HCT116 (cell line): Measurements from ENCODE around the gene PANX2.

Experiments
- CBX3 ChIP-seq: IDR thresholded peaks from 2 replicates; pipeline ENCODE4 v1.6.1; 2012; ENCODE audit warnings: low read depth
- CTCF ChIP-seq, 3 experiments: fragments of 200-600 bp in 1 of 3; sonication (generic) in 1 of 3; IDR thresholded peaks in 2 of 3; conservative IDR thresholded peaks in 1 of 3; 2 replicates each; pipeline ENCODE4 v1.5.1; 2012 to 2017; ENCODE audit warnings: low read depth in 2 of 3, low read length in 2 of 3, antibody characterized with exemption in 1 of 3, borderline replicate concordance in 1 of 3, control low read depth in 1 of 3, mild to moderate bottlenecking in 1 of 3, mixed read lengths in 1 of 3, mixed run types in 1 of 3, moderate library complexity in 1 of 3; ENCODE audit not compliant: insufficient read depth in 1 of 3
- EZH2 ChIP-seq: fragments of 200-600 bp; sonication (generic); IDR thresholded peaks from 2 replicates; pipeline ENCODE4 v1.6.1; 2017; ENCODE audit warnings: antibody characterized with exemption, mixed run types
- JUND ChIP-seq: IDR thresholded peaks from 2 replicates; pipeline ENCODE4 v1.6.1; 2012
- MAX ChIP-seq: IDR thresholded peaks from 2 replicates; pipeline ENCODE4 v1.6.1; 2012
- POLR2A ChIP-seq: IDR thresholded peaks from 2 replicates; pipeline ENCODE4 v1.7.0; 2011; ENCODE audit warnings: borderline replicate concordance; ENCODE audit not compliant: insufficient read depth, insufficient read length; ENCODE audit errors: extremely low read depth
- POLR2AphosphoS5 ChIP-seq: IDR thresholded peaks from 2 replicates; pipeline ENCODE4 v1.6.1; 2011; ENCODE audit warnings: mild to moderate bottlenecking, low read depth, low read length, moderate library complexity
- RAD21 ChIP-seq: IDR thresholded peaks from 2 replicates; pipeline ENCODE4 v1.6.1; 2012; ENCODE audit warnings: low read depth, mild to moderate bottlenecking
- REST ChIP-seq: IDR thresholded peaks from 2 replicates; pipeline ENCODE4 v1.6.1; 2012; ENCODE audit warnings: low read depth
- SP1 ChIP-seq: IDR thresholded peaks from 2 replicates; pipeline ENCODE4 v1.6.1; 2012; ENCODE audit warnings: low read depth
- YY1 ChIP-seq: IDR thresholded peaks from 2 replicates; pipeline ENCODE4 v1.6.1; 2011; ENCODE audit warnings: low read length, low read depth, moderate library complexity, mild to moderate bottlenecking; ENCODE audit not compliant: insufficient replicate concordance; ENCODE audit errors: extremely low read depth
- ZBTB33 ChIP-seq: IDR thresholded peaks from 2 replicates; pipeline ENCODE4 v1.6.1; 2011; ENCODE audit warnings: mild to moderate bottlenecking, low read length, moderate library complexity; ENCODE audit not compliant: insufficient replicate concordance; ENCODE audit errors: extremely low read depth
- ZFX ChIP-seq: fragments of 450-650 bp; IDR thresholded peaks from 2 replicates; pipeline ENCODE4 v1.6.1; 2017
- ZNF274 ChIP-seq: fragments of 200-500 bp; sonication (Bioruptor generic); IDR thresholded peaks from 2 replicates; pipeline ENCODE4 v1.6.1; 2014; ENCODE audit warnings: mild to moderate bottlenecking, low read depth, low read length, inconsistent platforms

GRCh38 chr22:50204571-50204970 is 34.0 kb downstream of the PANX2 start:
- TF ChIP-seq POLR2A (no peak), YY1 (no peak), POLR2AphosphoS5 (no peak), CTCF (IDR thresholded peaks at IDR 0.05 in 2 of 3, conservative IDR thresholded peaks at IDR 0.05 in 1 of 3; ENCODE audit: borderline replicate concordance in 1 of 3, insufficient read depth in 1 of 3, low read depth in 2 of 3, low read length in 2 of 3) (no peak), REST (no peak), ZFX (no peak), EZH2 (no peak), ZBTB33 (no peak), CBX3 (no peak), JUND (no peak), RAD21 (no peak), SP1 (no peak), MAX (no peak), ZNF274 (no peak)
